WTC11 (cell line): Measurements from ENCODE around the gene CEP126. TPM values are rescaled to one million over a fixed set of nuclear protein-coding genes. Genes with fewer than 3 reads are reported as not detected.

Source experiments
- ATAC-seq: fragments of 200-7000 bp; cut with Tn5 transposase; 2 replicates; pipeline ENCODE4 v1.10.0; 2021; ENCODE audit warnings: mild to moderate bottlenecking, moderate library complexity
- Bru-seq: library from RNA; stranded (reverse); fragments of 400-500 nt; gene quantifications from one replicate; lab custom pipeline; 2021; lab: Mats Ljungman, UMichigan
- CTCF ChIA-PET: fragments of 300-600 bp; sonication (Branson Sonifier 250); formaldehyde crosslinking; loops from one replicate; lab custom pipeline; 2021; ENCODE audit warnings: antibody characterized with exemption; lab: Charles Lee
- POLR2A ChIA-PET: fragments of 350-600 bp; sonication (Branson Sonifier 250); formaldehyde crosslinking; loops from one replicate; lab custom pipeline; 2021; ENCODE audit warnings: antibody characterized with exemption; lab: Charles Lee
- DNase-seq: peaks from one replicate; pipeline ENCODE4 v3.0.0; 2021; ENCODE audit warnings: low spot score
- H3K27ac Mint-ChIP-seq: 2 replicates; pipeline ENCODE4 v1.8.0; 2021; ENCODE audit warnings: mixed read lengths
- H3K27me3 Mint-ChIP-seq: 2 replicates; pipeline ENCODE4 v1.8.0; 2021; ENCODE audit warnings: low read depth, mild to moderate bottlenecking, moderate library complexity, mixed read lengths
- H3K36me3 Mint-ChIP-seq: 2 replicates; pipeline ENCODE4 v1.8.0; 2021; ENCODE audit warnings: mixed read lengths
- H3K4me1 Mint-ChIP-seq: 2 replicates; pipeline ENCODE4 v1.8.0; 2022; ENCODE audit warnings: mixed read lengths
- H3K4me3 Mint-ChIP-seq: 2 replicates; pipeline ENCODE4 v1.8.0; 2021; ENCODE audit warnings: mild to moderate bottlenecking, moderate library complexity, mixed read lengths
- H3K9me3 Mint-ChIP-seq: 2 replicates; pipeline ENCODE4 v1.8.0; 2021; ENCODE audit warnings: mixed read lengths
- AFF4 ChIP-seq: sonication (generic); formaldehyde crosslinking; IDR thresholded peaks from 2 replicates; pipeline ENCODE4 v1.8.1; 2023; ENCODE audit warnings: mild to moderate bottlenecking, missing genetic modification reagents, borderline replicate concordance
- ATF1 ChIP-seq: sonication (generic); formaldehyde crosslinking; IDR thresholded peaks from 2 replicates; pipeline ENCODE4 v1.8.1; 2023; ENCODE audit warnings: mild to moderate bottlenecking, moderate library complexity, missing genetic modification reagents
- CREM ChIP-seq: sonication (generic); formaldehyde crosslinking; IDR thresholded peaks from 2 replicates; pipeline ENCODE4 v1.8.1; 2022; ENCODE audit warnings: mild to moderate bottlenecking, missing genetic modification reagents, moderate library complexity
- E2F1 ChIP-seq: sonication (generic); formaldehyde crosslinking; IDR thresholded peaks from 2 replicates; pipeline ENCODE4 v1.8.0; 2022; ENCODE audit warnings: mild to moderate bottlenecking, missing genetic modification reagents
- FOXP1 ChIP-seq: sonication (generic); formaldehyde crosslinking; IDR thresholded peaks from 2 replicates; pipeline ENCODE4 v1.8.0; 2022; ENCODE audit warnings: missing genetic modification reagents, mild to moderate bottlenecking, moderate library complexity, borderline replicate concordance
- GABPB1 ChIP-seq: sonication (generic); formaldehyde crosslinking; IDR thresholded peaks from 2 replicates; pipeline ENCODE4 v1.8.1; 2023; ENCODE audit warnings: mild to moderate bottlenecking, missing genetic modification reagents
- GRHL2 ChIP-seq: fragments of 250-450 bp; sonication (Bioruptor Pico); IDR thresholded peaks from 2 replicates; pipeline ENCODE4 v1.8.0; 2022; ENCODE audit warnings: mild to moderate bottlenecking, moderate library complexity; ENCODE audit not compliant: insufficient replicate concordance, severe bottlenecking
- IRF2 ChIP-seq: sonication (generic); formaldehyde crosslinking; IDR thresholded peaks from 2 replicates; pipeline ENCODE4 v1.8.0; 2022; ENCODE audit warnings: low read depth, missing genetic modification reagents, borderline replicate concordance
- MYBL2 ChIP-seq: sonication (generic); formaldehyde crosslinking; IDR thresholded peaks from 2 replicates; pipeline ENCODE4 v1.8.1; 2023; ENCODE audit warnings: mild to moderate bottlenecking, moderate library complexity, missing genetic modification reagents
- NFATC4 ChIP-seq: fragments of 250-450 bp; sonication (Bioruptor Pico); IDR thresholded peaks from 2 replicates; pipeline ENCODE4 v1.9.0; 2021; ENCODE audit warnings: mild to moderate bottlenecking
- NFE2L1 ChIP-seq: sonication (generic); formaldehyde crosslinking; IDR thresholded peaks from 2 replicates; pipeline ENCODE4 v1.8.1; 2023; ENCODE audit warnings: missing genetic modification reagents
- NFYB ChIP-seq: sonication (generic); formaldehyde crosslinking; conservative IDR thresholded peaks from 2 replicates; pipeline ENCODE4 v1.8.0; 2022; ENCODE audit warnings: low read depth, missing genetic modification reagents
- NR2C2 ChIP-seq: sonication (generic); formaldehyde crosslinking; IDR thresholded peaks from 2 replicates; pipeline ENCODE4 v1.8.0; 2022; ENCODE audit warnings: mild to moderate bottlenecking, missing genetic modification reagents
- NR3C1 ChIP-seq: sonication (generic); formaldehyde crosslinking; conservative IDR thresholded peaks from 2 replicates; pipeline ENCODE4 v1.8.1; 2023; ENCODE audit warnings: low read depth, mild to moderate bottlenecking, missing genetic modification reagents
- PRRX2 ChIP-seq: fragments of 250-450 bp; sonication (Bioruptor Pico); IDR thresholded peaks from 2 replicates; pipeline ENCODE4 v1.8.0; 2021; ENCODE audit warnings: mild to moderate bottlenecking
- RELA ChIP-seq: sonication (generic); formaldehyde crosslinking; IDR thresholded peaks from 2 replicates; pipeline ENCODE4 v1.8.1; 2022; ENCODE audit warnings: missing genetic modification reagents, mild to moderate bottlenecking, borderline replicate concordance
- SMAD3 ChIP-seq: sonication (generic); formaldehyde crosslinking; IDR thresholded peaks from 2 replicates; pipeline ENCODE4 v1.8.0; 2022; ENCODE audit warnings: missing genetic modification reagents, mild to moderate bottlenecking, borderline replicate concordance
- SMAD4 ChIP-seq: sonication (generic); formaldehyde crosslinking; IDR thresholded peaks from 2 replicates; pipeline ENCODE4 v1.8.0; 2022; ENCODE audit warnings: mild to moderate bottlenecking, missing genetic modification reagents
- SP1 ChIP-seq: sonication (generic); formaldehyde crosslinking; conservative IDR thresholded peaks from 2 replicates; pipeline ENCODE4 v1.8.1; 2022; ENCODE audit warnings: missing genetic modification reagents
- ZBTB21 ChIP-seq: sonication (generic); formaldehyde crosslinking; IDR thresholded peaks from 2 replicates; pipeline ENCODE4 v1.8.1; 2023; ENCODE audit warnings: mild to moderate bottlenecking, missing genetic modification reagents, borderline replicate concordance
- ZNF121 ChIP-seq: sonication (generic); formaldehyde crosslinking; IDR thresholded peaks from 2 replicates; pipeline ENCODE4 v1.8.0; 2023; ENCODE audit warnings: missing genetic modification reagents
- long read RNA-seq, 3 experiments: library from RNA in 1 of 3; library from capped mRNA in 1 of 3; library from polyadenylated mRNA in 1 of 3; unstranded in 2 of 3; stranded (forward) in 1 of 3; transcript quantifications; one replicate each; pipeline ENCODE4 v2.0.0, GENCODE V29; 2021
- total RNA-seq: library from RNA; stranded (reverse); gene quantifications from 3 replicates; pipeline ENCODE4 v1.2.3, GENCODE V29; 2021
- TF ChIP-seq, protein P1 (sequence below): sonication (generic); formaldehyde crosslinking; IDR thresholded peaks from 2 replicates; pipeline ENCODE4 v1.8.1; 2022; ENCODE audit warnings: mild to moderate bottlenecking, moderate library complexity, missing genetic modification reagents
- TF ChIP-seq, protein P2 (sequence below): sonication (generic); formaldehyde crosslinking; IDR thresholded peaks from 2 replicates; pipeline ENCODE4 v1.8.0; 2022; ENCODE audit warnings: missing genetic modification reagents
- TF ChIP-seq, protein P3 (sequence below): sonication (generic); formaldehyde crosslinking; IDR thresholded peaks from 2 replicates; pipeline ENCODE4 v1.8.1; 2023; ENCODE audit warnings: mild to moderate bottlenecking, missing genetic modification reagents

The CEP126 gene
- total RNA-seq (1.9 to 2.4 TPM (median 2.0 TPM) in 3 replicates), Bru-seq, nascent RNA (percentile 45 among the genes with signal in this experiment)
- long read RNA-seq, experiment 1, full-length matches to known transcripts, result 3 of 7 reads
- long read RNA-seq, experiment 1, partial matches to known transcripts, result 1 of 7 reads
- long read RNA-seq, experiment 1, other reads (novel, unspliced or antisense), result 3 of 7 reads
- long read RNA-seq, experiment 2, full-length matches to known transcripts, result 1 of 2 reads
- long read RNA-seq, experiment 2, partial matches to known transcripts, result 1 of 2 reads
- long read RNA-seq, experiment 2, other reads (novel, unspliced or antisense), result 0 of 2 reads
- long read RNA-seq, experiment 3, result 0 reads

GRCh38 chr11:101914738-101915426, at the start of gene CEP126:
TSS of gene CEP126 (plus strand) at chr11:101915010. CDS start at chr11:101915285, 275 bp downstream.
- H3K9me3 Mint-ChIP-seq, result no peaks in the 10 kb centered on the region
- H3K27me3 Mint-ChIP-seq, result no peaks in the 10 kb centered on the region; the same call in 1 of the 2 replicates
- H3K36me3 Mint-ChIP-seq, result no peaks in the 10 kb centered on the region
- CTCF ChIA-PET, result interaction anchor here (0.7 to 1.6 kb wide), 13 partner anchors 15 to 698 kb away, joined by 3 to 16 read pairs (median 4); no protein-coding TSS in a partner anchor
- POLR2A ChIA-PET, result interaction anchor here (0.6 to 0.9 kb wide), 2 partner anchors 194 to 698 kb away, joined by 3 to 4 read pairs; no protein-coding TSS in a partner anchor
- peak within 1 kb of the TSS; percentile 76 for H3K27ac Mint-ChIP-seq
- peaks cover 36% of the 10 kb centered on the region for H3K4me1 Mint-ChIP-seq
- DNase-seq, result peak; percentile 97
- peak; percentile 93 for ATAC-seq
- H3K4me3 Mint-ChIP-seq, result peak within 1 kb of the TSS; percentile 93
- TF ChIP-seq NR3C1 (CRISPR knock-in tag), result no peak
- peak; percentile 76 for TF ChIP-seq NFYB (CRISPR knock-in tag)
- TF ChIP-seq RELA (CRISPR knock-in tag), result no peak
- no peak for TF ChIP-seq GRHL2 (CRISPR knock-in tag)
- TF ChIP-seq SMAD3 (CRISPR knock-in tag), result no peak
- no peak; the same call in 1 of the 2 replicates for TF ChIP-seq MYBL2 (CRISPR knock-in tag)
- TF ChIP-seq SMAD4, result no peak
- TF ChIP-seq, protein P1, sequence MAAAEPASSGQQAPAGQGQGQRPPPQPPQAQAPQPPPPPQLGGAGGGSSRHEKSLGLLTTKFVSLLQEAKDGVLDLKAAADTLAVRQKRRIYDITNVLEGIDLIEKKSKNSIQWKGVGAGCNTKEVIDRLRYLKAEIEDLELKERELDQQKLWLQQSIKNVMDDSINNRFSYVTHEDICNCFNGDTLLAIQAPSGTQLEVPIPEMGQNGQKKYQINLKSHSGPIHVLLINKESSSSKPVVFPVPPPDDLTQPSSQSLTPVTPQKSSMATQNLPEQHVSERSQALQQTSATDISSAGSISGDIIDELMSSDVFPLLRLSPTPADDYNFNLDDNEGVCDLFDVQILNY (CRISPR knock-in tag), result 0 out of 2 replicates have a peak, but pooled peaks have one; percentile 38
- no peak for TF ChIP-seq E2F1
- TF ChIP-seq NFATC4, result no peak
- TF ChIP-seq AFF4 (CRISPR knock-in tag), result no peak
- TF ChIP-seq IRF2, result no peak
- TF ChIP-seq, protein P2, sequence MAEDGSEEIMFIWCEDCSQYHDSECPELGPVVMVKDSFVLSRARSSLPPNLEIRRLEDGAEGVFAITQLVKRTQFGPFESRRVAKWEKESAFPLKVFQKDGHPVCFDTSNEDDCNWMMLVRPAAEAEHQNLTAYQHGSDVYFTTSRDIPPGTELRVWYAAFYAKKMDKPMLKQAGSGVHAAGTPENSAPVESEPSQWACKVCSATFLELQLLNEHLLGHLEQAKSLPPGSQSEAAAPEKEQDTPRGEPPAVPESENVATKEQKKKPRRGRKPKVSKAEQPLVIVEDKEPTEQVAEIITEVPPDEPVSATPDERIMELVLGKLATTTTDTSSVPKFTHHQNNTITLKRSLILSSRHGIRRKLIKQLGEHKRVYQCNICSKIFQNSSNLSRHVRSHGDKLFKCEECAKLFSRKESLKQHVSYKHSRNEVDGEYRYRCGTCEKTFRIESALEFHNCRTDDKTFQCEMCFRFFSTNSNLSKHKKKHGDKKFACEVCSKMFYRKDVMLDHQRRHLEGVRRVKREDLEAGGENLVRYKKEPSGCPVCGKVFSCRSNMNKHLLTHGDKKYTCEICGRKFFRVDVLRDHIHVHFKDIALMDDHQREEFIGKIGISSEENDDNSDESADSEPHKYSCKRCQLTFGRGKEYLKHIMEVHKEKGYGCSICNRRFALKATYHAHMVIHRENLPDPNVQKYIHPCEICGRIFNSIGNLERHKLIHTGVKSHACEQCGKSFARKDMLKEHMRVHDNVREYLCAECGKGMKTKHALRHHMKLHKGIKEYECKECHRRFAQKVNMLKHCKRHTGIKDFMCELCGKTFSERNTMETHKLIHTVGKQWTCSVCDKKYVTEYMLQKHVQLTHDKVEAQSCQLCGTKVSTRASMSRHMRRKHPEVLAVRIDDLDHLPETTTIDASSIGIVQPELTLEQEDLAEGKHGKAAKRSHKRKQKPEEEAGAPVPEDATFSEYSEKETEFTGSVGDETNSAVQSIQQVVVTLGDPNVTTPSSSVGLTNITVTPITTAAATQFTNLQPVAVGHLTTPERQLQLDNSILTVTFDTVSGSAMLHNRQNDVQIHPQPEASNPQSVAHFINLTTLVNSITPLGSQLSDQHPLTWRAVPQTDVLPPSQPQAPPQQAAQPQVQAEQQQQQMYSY (CRISPR knock-in tag), result peak; percentile 80
- TF ChIP-seq, protein P3, sequence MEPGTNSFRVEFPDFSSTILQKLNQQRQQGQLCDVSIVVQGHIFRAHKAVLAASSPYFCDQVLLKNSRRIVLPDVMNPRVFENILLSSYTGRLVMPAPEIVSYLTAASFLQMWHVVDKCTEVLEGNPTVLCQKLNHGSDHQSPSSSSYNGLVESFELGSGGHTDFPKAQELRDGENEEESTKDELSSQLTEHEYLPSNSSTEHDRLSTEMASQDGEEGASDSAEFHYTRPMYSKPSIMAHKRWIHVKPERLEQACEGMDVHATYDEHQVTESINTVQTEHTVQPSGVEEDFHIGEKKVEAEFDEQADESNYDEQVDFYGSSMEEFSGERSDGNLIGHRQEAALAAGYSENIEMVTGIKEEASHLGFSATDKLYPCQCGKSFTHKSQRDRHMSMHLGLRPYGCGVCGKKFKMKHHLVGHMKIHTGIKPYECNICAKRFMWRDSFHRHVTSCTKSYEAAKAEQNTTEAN (CRISPR knock-in tag), result no peak
- TF ChIP-seq NFE2L1 (CRISPR knock-in tag), result no peak
- no peak for TF ChIP-seq PRRX2 (CRISPR knock-in tag)
- TF ChIP-seq ZBTB21 (CRISPR knock-in tag), result peak; percentile 78; the same call in 1 of the 2 replicates
- peak; percentile 25; the same call in 1 of the 2 replicates for TF ChIP-seq CREM (CRISPR knock-in tag)
- TF ChIP-seq NR2C2, result no peak
- TF ChIP-seq ATF1 (CRISPR knock-in tag), result no peak
- no peak for TF ChIP-seq ZNF121 (CRISPR knock-in tag)
- TF ChIP-seq GABPB1 (CRISPR knock-in tag), result peak; percentile 68
- TF ChIP-seq SP1 (CRISPR knock-in tag), result peak; percentile 66; the same call in 1 of the 2 replicates
- peak; percentile 80; the same call in 1 of the 2 replicates for TF ChIP-seq FOXP1 (CRISPR knock-in tag)
